GM10248 (cell line): Measurements from ENCODE around the gene FAM50B.

ENCODE experiments used
- CTCF ChIA-PET: fragments of 300-600 bp; sonication (Branson Sonifier 250); formaldehyde crosslinking; extraction: SDS; loops from one replicate; lab custom pipeline; 2021; ENCODE audit warnings: antibody characterized with exemption; lab: Yijun Ruan, JAX
- POLR2A ChIA-PET: fragments of 350-650 bp; sonication (Branson Sonifier 250); formaldehyde crosslinking; extraction: SDS; loops from one replicate; lab custom pipeline; 2020; ENCODE audit warnings: antibody characterized with exemption; lab: Yijun Ruan, JAX
- DNase-seq: peaks from one replicate; pipeline ENCODE4 v3.0.0; 2012; ENCODE audit errors: extremely low spot score
- CTCF ChIP-seq: IDR thresholded peaks from 2 replicates; pipeline ENCODE4 v1.5.1; 2012; ENCODE audit warnings: mild to moderate bottlenecking, low read depth; ENCODE audit errors: extremely low read depth, missing control alignments, control extremely low read depth

FAM50B gene

GRCh38 chr6:3869632-3870527 is 20.7 kb downstream of the FAM50B start:
- ChIA-PET POLR2A (no interaction called here), CTCF (interaction anchor here (1.3 kb wide), 1 partner anchor 121 kb away, joined by 3 read pairs; no protein-coding TSS in a partner anchor)
- no peak for TF ChIP-seq CTCF
- DNase-seq = no peak

GRCh38 chr6:3870528-3870925 is 21.4 kb downstream of the FAM50B start:
- DNase-seq = no peak
- CTCF ChIA-PET = interaction anchor here (1.3 to 2.4 kb wide), 2 partner anchors 21 to 122 kb away, joined by 3 to 7 read pairs; partner anchors contain the start of gene FAM50B
- TF ChIP-seq CTCF = no peak
- POLR2A ChIA-PET = no interaction called here

GRCh38 chr6:3871515-3871914 is 22.3 kb downstream of the FAM50B start:
- no peak for DNase-seq
- ChIA-PET POLR2A (no interaction called here), CTCF (interaction anchor here (2.4 kb wide), 1 partner anchor 22 kb away, joined by 7 read pairs; the partner anchor contains the start of gene FAM50B)
- TF ChIP-seq CTCF = no peak

GRCh38 chr6:3871939-3872338 is 22.8 kb downstream of the FAM50B start:
- TF ChIP-seq CTCF = no peak
- no peak for DNase-seq
- ChIA-PET POLR2A (no interaction called here), CTCF (interaction anchor here (1.3 to 2.4 kb wide), 2 partner anchors 23 to 24 kb away, joined by 3 to 7 read pairs; partner anchors contain the start of gene FAM50B)

- TF ChIP-seq CTCF = no peak
- ChIA-PET CTCF (interaction anchor here (1.3 to 2.4 kb wide), 2 partner anchors 23 to 25 kb away, joined by 3 to 7 read pairs; partner anchors contain the start of gene FAM50B), POLR2A (no interaction called here)
- DNase-seq = no peak
Measured at GRCh38 chr6:3872370-3872854, 23.2 kb downstream of the FAM50B start.

GRCh38 chr6:3873051-3873450 is 23.9 kb downstream of the FAM50B start:
- CTCF ChIA-PET = interaction anchor here (1.0 to 1.6 kb wide), 3 partner anchors 11 to 25 kb away, joined by 3 to 4 read pairs (median 3); no protein-coding TSS in a partner anchor

More at GRCh38 chr6:3873051-3873450, 23.9 kb downstream of the FAM50B start:
- no peak for DNase-seq
- no peak for TF ChIP-seq CTCF
- POLR2A ChIA-PET = no interaction called here
